GM23338 (cell line): ENCODE measurements around the gene GRIK2. TPM values are rescaled to one million over a fixed set of nuclear protein-coding genes. Genes with fewer than 3 reads are reported as not detected.

Source experiments
- ATAC-seq: fragments of 200-7000 bp; cut with Tn5 transposase; 3 replicates; pipeline ENCODE4 v1.9.1; 2020
- DNase-seq: peaks from one replicate; pipeline ENCODE4 v3.0.0-alpha.2; 2015; ENCODE audit warnings: low spot score
- H2AFZ ChIP-seq: fragments of 200-600 bp; sonication (generic); 2 replicates; pipeline ENCODE4 v1.8.0; 2016; ENCODE audit warnings: antibody characterized with exemption, mild to moderate bottlenecking, moderate library complexity
- H3F3A ChIP-seq: fragments of 200-600 bp; sonication (generic); replicated peaks from 2 replicates; pipeline ENCODE4 v1.8.0; 2017; ENCODE audit warnings: antibody characterized with exemption, mixed run types, low read depth
- H3K27ac ChIP-seq: fragments of 200-600 bp; sonication (generic); 2 replicates; pipeline ENCODE4 v1.6.1; 2016; ENCODE audit warnings: low read depth
- H3K27me3 ChIP-seq: fragments of 200-600 bp; sonication (generic); 2 replicates; pipeline ENCODE4 v1.8.0; 2016; ENCODE audit warnings: mild to moderate bottlenecking, mixed run types, moderate library complexity; ENCODE audit not compliant: insufficient read depth
- H3K36me3 ChIP-seq: fragments of 200-600 bp; sonication (generic); 2 replicates; pipeline ENCODE4 v1.8.0; 2016; ENCODE audit warnings: mild to moderate bottlenecking; ENCODE audit not compliant: insufficient read depth
- H3K4me1 ChIP-seq: fragments of 200-600 bp; sonication (generic); 2 replicates; pipeline ENCODE4 v1.8.0; 2016; ENCODE audit warnings: mild to moderate bottlenecking, moderate library complexity; ENCODE audit not compliant: insufficient read depth
- H3K4me2 ChIP-seq: fragments of 200-600 bp; sonication (generic); 2 replicates; pipeline ENCODE4 v1.7.1; 2017; ENCODE audit warnings: mixed run types
- H3K4me3 ChIP-seq: fragments of 200-600 bp; sonication (generic); 2 replicates; pipeline ENCODE4 v1.6.1; 2016; ENCODE audit warnings: mixed run types
- H3K79me2 ChIP-seq: fragments of 200-600 bp; sonication (generic); replicated peaks from 2 replicates; pipeline ENCODE4 v1.8.0; 2017; ENCODE audit warnings: mild to moderate bottlenecking; ENCODE audit not compliant: insufficient read depth
- H3K9me2 ChIP-seq: fragments of 200-600 bp; sonication (generic); 2 replicates; pipeline ENCODE4 v1.8.0; 2017; ENCODE audit not compliant: insufficient read depth
- H4K20me1 ChIP-seq: fragments of 200-600 bp; sonication (generic); replicated peaks from 2 replicates; pipeline ENCODE4 v1.8.0; 2017; ENCODE audit warnings: mild to moderate bottlenecking; ENCODE audit not compliant: insufficient read depth
- H3K27ac Mint-ChIP-seq: 2 replicates; pipeline ENCODE4 v1.8.0; 2020; ENCODE audit warnings: inconsistent platforms, mild to moderate bottlenecking, moderate library complexity, mixed read lengths
- H3K27me3 Mint-ChIP-seq: 3 replicates; pipeline ENCODE4 v1.8.0; 2022; ENCODE audit warnings: low read depth, mild to moderate bottlenecking, moderate library complexity, mixed read lengths, inconsistent platforms; ENCODE audit not compliant: insufficient read depth, poor library complexity
- H3K36me3 Mint-ChIP-seq: 3 replicates; pipeline ENCODE4 v1.8.0; 2021; ENCODE audit warnings: low read depth, mild to moderate bottlenecking, inconsistent platforms, moderate library complexity, mixed read lengths
- H3K4me1 Mint-ChIP-seq: 3 replicates; pipeline ENCODE4 v1.8.0; 2020; ENCODE audit warnings: mild to moderate bottlenecking, inconsistent platforms, mixed read lengths
- H3K4me3 Mint-ChIP-seq: 3 replicates; pipeline ENCODE4 v1.8.0; 2021; ENCODE audit warnings: moderate library complexity, mild to moderate bottlenecking, inconsistent platforms, mixed read lengths
- H3K9me3 Mint-ChIP-seq: 3 replicates; pipeline ENCODE4 v1.8.0; 2020; ENCODE audit warnings: moderate library complexity, mild to moderate bottlenecking, inconsistent platforms, mixed read lengths
- ETS1 ChIP-seq: IDR thresholded peaks from 2 replicates; pipeline ENCODE4 v1.6.1; 2016; ENCODE audit warnings: antibody characterized with exemption
- EZH2 ChIP-seq: fragments of 200-600 bp; sonication (generic); IDR thresholded peaks from one replicate; pipeline ENCODE4 v1.8.0; 2017; ENCODE audit warnings: antibody characterized with exemption, mild to moderate bottlenecking, low read depth; ENCODE audit not compliant: unreplicated experiment
- POLR2AphosphoS5 ChIP-seq: IDR thresholded peaks from 2 replicates; pipeline ENCODE4 v1.6.1; 2016; ENCODE audit warnings: antibody characterized with exemption, low read depth
- STAT1 ChIP-seq: IDR thresholded peaks from one replicate; pipeline ENCODE4 v1.6.1; 2016; ENCODE audit warnings: antibody characterized with exemption; ENCODE audit not compliant: unreplicated experiment
- ZNF331 ChIP-seq: fragments of 250-450 bp; sonication (Bioruptor Pico); IDR thresholded peaks from 2 replicates; pipeline ENCODE4 v1.5.0; 2020; ENCODE audit warnings: low read depth, mild to moderate bottlenecking, moderate library complexity
- polyA plus RNA-seq: library from polyadenylated mRNA; unstranded; fragments of >200 nt; fragmentation: Nextera tagmentation; extraction: Ambion mirVana; gene quantifications from 2 replicates; pipeline ENCODE4 v1.2.1, GENCODE V29; 2016
- total RNA-seq: library from RNA; depleted of rRNA; stranded (reverse); fragments of >200 nt; shearing (Covaris generic); gene quantifications from 2 replicates; pipeline ENCODE4 v1.2.3, GENCODE V29; 2014
- TF ChIP-seq, protein P1 (sequence below), 2 experiments: fragments of 200-600 bp in 1 of 2; sonication (generic) in 1 of 2; conservative IDR thresholded peaks; 2 replicates each; pipeline versions ENCODE4 v1.5.1 to v1.6.1; 2016 to 2017; ENCODE audit warnings: antibody characterized with exemption in 2 of 2, low read depth in 2 of 2, mild to moderate bottlenecking in 2 of 2, moderate library complexity in 1 of 2
- TF ChIP-seq, protein P2 (sequence below): fragments of 250-450 bp; sonication (Bioruptor Pico); IDR thresholded peaks from 2 replicates; pipeline ENCODE4 v1.5.0; 2020; ENCODE audit warnings: mild to moderate bottlenecking, moderate library complexity

The GRIK2 gene
- total and polyA plus RNA-seq, 2 experiments from 2014 or later, result 0.73 to 3.0 TPM

DNA sequence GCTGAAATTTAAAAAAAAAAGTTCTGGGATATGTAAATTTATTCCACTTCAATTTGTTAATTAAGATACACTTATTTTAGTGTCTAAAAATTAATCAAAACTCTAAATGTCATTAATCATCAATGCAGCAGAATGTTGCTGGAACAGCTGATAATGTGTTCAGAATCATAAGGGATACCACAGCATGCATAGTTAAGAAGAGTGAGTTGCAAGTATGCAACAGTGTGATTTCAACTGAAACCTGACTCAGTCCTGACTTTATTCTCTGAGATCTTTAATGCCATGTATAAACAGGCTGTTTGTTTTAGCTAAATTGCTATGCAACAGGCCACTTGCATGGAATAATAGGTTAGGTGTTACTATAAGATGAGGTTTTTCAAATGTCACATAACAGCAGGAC, 1.4 kb downstream of the GRIK2 start:
- H3K27ac ChIP-seq, result no peak overlapping the region
- H3K79me2 ChIP-seq, result no peaks in the 10 kb centered on the region
- peaks cover 22% of the 10 kb centered on the region for H3K4me1 Mint-ChIP-seq
- H3F3A ChIP-seq, result no peaks in the 10 kb centered on the region
- no peak overlapping the region for H3K27ac Mint-ChIP-seq
- H3K4me3 ChIP-seq, result peak overlapping the region; percentile 79; the same call in 1 of the 2 replicates
- no peak overlapping the region for H2AFZ ChIP-seq
- H3K27me3 Mint-ChIP-seq, result peaks cover 61% of the 10 kb centered on the region
- no peaks in the 10 kb centered on the region for H3K9me3 Mint-ChIP-seq
- H3K27me3 ChIP-seq, result peaks cover 82% of the 10 kb centered on the region
- peak overlapping the region; percentile 83; the same call in 1 of the 3 replicates for H3K4me3 Mint-ChIP-seq
- no peaks in the 10 kb centered on the region for H4K20me1 ChIP-seq
- no peaks in the 10 kb centered on the region for H3K36me3 ChIP-seq
- no peaks in the 10 kb centered on the region for H3K9me2 ChIP-seq
- H3K4me1 ChIP-seq, result peaks cover 12% of the 10 kb centered on the region; the same call in 1 of the 2 replicates
- ATAC-seq, result no peak
- TF ChIP-seq STAT1 (no peak), POLR2AphosphoS5 (no peak), EZH2 (no peak), ZNF331 (CRISPR knock-in tag) (no peak), ETS1 (no peak)
- TF ChIP-seq, protein P1, sequence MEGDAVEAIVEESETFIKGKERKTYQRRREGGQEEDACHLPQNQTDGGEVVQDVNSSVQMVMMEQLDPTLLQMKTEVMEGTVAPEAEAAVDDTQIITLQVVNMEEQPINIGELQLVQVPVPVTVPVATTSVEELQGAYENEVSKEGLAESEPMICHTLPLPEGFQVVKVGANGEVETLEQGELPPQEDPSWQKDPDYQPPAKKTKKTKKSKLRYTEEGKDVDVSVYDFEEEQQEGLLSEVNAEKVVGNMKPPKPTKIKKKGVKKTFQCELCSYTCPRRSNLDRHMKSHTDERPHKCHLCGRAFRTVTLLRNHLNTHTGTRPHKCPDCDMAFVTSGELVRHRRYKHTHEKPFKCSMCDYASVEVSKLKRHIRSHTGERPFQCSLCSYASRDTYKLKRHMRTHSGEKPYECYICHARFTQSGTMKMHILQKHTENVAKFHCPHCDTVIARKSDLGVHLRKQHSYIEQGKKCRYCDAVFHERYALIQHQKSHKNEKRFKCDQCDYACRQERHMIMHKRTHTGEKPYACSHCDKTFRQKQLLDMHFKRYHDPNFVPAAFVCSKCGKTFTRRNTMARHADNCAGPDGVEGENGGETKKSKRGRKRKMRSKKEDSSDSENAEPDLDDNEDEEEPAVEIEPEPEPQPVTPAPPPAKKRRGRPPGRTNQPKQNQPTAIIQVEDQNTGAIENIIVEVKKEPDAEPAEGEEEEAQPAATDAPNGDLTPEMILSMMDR (conservative IDR thresholded peaks at IDR 0.05; ENCODE audit: low read depth in 2 of 2), result no peak
- TF ChIP-seq, protein P2, sequence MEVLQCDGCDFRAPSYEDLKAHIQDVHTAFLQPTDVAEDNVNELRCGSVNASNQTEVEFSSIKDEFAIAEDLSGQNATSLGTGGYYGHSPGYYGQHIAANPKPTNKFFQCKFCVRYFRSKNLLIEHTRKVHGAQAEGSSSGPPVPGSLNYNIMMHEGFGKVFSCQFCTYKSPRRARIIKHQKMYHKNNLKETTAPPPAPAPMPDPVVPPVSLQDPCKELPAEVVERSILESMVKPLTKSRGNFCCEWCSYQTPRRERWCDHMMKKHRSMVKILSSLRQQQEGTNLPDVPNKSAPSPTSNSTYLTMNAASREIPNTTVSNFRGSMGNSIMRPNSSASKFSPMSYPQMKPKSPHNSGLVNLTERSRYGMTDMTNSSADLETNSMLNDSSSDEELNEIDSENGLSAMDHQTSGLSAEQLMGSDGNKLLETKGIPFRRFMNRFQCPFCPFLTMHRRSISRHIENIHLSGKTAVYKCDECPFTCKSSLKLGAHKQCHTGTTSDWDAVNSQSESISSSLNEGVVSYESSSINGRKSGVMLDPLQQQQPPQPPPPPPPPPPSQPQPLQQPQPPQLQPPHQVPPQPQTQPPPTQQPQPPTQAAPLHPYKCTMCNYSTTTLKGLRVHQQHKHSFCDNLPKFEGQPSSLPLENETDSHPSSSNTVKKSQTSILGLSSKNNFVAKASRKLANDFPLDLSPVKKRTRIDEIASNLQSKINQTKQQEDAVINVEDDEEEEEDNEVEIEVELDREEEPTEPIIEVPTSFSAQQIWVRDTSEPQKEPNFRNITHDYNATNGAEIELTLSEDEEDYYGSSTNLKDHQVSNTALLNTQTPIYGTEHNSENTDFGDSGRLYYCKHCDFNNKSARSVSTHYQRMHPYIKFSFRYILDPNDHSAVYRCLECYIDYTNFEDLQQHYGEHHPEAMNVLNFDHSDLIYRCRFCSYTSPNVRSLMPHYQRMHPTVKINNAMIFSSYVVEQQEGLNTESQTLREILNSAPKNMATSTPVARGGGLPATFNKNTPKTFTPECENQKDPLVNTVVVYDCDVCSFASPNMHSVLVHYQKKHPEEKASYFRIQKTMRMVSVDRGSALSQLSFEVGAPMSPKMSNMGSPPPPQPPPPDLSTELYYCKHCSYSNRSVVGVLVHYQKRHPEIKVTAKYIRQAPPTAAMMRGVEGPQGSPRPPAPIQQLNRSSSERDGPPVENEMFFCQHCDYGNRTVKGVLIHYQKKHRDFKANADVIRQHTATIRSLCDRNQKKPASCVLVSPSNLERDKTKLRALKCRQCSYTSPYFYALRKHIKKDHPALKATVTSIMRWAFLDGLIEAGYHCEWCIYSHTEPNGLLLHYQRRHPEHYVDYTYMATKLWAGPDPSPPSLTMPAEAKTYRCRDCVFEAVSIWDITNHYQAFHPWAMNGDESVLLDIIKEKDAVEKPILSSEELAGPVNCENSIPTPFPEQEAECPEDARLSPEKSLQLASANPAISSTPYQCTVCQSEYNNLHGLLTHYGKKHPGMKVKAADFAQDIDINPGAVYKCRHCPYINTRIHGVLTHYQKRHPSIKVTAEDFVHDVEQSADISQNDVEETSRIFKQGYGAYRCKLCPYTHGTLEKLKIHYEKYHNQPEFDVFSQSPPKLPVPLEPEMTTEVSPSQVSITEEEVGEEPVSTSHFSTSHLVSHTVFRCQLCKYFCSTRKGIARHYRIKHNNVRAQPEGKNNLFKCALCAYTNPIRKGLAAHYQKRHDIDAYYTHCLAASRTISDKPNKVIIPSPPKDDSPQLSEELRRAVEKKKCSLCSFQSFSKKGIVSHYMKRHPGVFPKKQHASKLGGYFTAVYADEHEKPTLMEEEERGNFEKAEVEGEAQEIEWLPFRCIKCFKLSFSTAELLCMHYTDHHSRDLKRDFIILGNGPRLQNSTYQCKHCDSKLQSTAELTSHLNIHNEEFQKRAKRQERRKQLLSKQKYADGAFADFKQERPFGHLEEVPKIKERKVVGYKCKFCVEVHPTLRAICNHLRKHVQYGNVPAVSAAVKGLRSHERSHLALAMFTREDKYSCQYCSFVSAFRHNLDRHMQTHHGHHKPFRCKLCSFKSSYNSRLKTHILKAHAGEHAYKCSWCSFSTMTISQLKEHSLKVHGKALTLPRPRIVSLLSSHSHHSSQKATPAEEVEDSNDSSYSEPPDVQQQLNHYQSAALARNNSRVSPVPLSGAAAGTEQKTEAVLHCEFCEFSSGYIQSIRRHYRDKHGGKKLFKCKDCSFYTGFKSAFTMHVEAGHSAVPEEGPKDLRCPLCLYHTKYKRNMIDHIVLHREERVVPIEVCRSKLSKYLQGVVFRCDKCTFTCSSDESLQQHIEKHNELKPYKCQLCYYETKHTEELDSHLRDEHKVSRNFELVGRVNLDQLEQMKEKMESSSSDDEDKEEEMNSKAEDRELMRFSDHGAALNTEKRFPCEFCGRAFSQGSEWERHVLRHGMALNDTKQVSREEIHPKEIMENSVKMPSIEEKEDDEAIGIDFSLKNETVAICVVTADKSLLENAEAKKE, result no peak
- DNase-seq, result no peak
- H3K36me3 Mint-ChIP-seq, result no peaks in the 10 kb centered on the region
- peak overlapping the region; percentile 94; the same call in 1 of the 2 replicates for H3K4me2 ChIP-seq
